ENCODE measurements around the gene TTC31.

The TTC31 gene

DNA sequence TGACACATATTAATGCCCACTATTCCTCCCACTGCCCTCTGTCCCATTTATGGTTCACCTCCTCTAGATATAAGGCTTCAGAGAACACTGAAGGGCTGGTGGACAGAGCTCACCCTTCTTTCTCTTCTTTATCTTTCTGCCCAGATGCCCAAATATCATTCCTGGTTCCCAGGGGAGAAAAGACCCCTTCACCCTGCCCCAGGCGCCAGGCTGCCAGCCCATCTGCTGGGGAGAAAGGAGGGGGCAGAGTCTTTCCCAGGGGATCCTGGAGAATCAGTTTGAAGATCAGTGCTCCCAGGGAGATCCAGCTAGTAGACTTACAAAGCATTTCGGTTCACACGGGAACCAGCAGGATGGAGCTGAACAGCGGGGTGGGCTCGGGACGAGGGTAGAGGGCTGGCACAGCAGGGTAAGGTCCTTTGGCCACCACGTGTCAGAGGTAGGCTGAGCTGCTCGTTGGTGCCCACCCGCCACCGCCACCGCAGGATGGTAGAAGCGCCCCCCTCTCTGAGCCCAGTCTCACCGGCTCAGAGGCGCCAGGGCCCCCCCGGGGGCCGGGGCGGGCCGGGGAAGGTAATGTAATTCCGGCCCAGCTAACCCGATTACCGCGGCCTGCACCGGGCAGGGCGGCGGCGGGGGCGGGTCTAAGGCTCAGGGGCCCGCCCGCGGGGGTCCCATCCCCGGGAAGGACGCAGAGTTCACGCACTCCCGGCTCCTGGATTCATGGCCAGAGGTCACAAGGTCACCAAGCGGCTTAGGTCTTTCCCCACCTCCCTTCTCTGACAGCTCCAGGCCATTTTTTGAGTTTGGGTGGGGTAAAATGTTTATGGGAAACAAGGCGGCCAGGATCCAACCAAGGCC lies 30.1 kb downstream of the TTC31 start:
- Histone ChIP-seq H3K4me1 (ENCODE audit: insufficient read depth, low read length) (peaks cover 6% of the 10 kb centered on the region; the same call in 1 of the 2 replicates), H3K9me3 (ENCODE audit: insufficient read depth, low read depth, low read length) (peaks cover 10% of the 10 kb centered on the region), H3K27ac (ENCODE audit: low read length) (no peak overlapping the region), H3K9ac (ENCODE audit: low read depth, low read length) (no peak overlapping the region), H3K27me3 (ENCODE audit: insufficient read depth, low read length) (peaks cover 100% of the 10 kb centered on the region), H3K4me3 (ENCODE audit: low read length) (peak overlapping the region; percentile 38; the same call in 1 of the 2 replicates), H3K36me3 (ENCODE audit: insufficient read depth, low read depth, low read length) (no peaks in the 10 kb centered on the region)

DNA sequence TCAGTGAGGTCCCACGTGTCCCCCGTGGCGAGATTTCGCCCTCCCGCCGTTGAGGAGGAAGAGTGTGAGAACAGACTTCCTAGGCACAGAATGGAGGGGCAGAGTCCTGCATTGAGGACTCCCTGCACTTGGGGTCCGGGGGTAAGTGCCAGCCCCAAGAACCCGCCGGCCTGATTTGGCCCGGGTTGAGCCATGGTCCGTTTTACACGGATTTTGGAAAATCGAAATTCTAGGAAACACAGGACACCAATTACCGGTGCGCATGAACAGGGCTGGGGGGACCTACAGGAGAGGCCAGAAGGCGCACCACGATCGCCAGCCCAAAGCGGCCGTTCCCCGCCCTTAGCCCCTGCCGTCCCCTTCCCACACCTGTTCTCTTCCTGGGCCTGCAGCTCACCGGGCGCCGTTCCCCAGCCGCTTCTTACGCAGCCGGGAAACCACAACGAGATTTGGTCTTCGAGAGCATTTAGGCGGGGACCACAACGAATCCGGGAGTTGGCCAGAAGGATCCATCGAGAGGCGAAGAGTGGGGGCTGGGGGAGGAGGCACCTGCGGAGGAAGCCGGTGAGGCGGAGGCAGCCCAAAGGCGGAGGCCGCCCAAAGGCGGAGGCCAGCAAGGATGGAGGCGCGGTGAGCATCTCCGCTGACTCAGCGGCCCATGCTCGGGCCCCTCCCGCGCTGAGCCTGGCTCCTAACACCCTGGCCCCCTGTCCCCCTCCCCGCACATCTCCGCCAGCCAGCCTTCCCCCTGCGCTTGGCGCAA lies 30.9 kb downstream of the TTC31 start:
- peak overlapping the region; percentile 38; the same call in 1 of the 2 replicates for H3K4me3 ChIP-seq (ENCODE audit: low read length)
- peaks cover 10% of the 10 kb centered on the region for H3K9me3 ChIP-seq (ENCODE audit: insufficient read depth, low read depth, low read length)
- peaks cover under 1% of the 10 kb centered on the region; the same call in 1 of the 2 replicates for H3K4me1 ChIP-seq (ENCODE audit: insufficient read depth, low read length)
- H3K36me3 ChIP-seq (ENCODE audit: insufficient read depth, low read depth, low read length), result no peaks in the 10 kb centered on the region
- H3K27ac ChIP-seq (ENCODE audit: low read length), result no peak overlapping the region
- peaks cover 100% of the 10 kb centered on the region for H3K27me3 ChIP-seq (ENCODE audit: insufficient read depth, low read length)
- H3K9ac ChIP-seq (ENCODE audit: low read depth, low read length), result no peak overlapping the region

DNA sequence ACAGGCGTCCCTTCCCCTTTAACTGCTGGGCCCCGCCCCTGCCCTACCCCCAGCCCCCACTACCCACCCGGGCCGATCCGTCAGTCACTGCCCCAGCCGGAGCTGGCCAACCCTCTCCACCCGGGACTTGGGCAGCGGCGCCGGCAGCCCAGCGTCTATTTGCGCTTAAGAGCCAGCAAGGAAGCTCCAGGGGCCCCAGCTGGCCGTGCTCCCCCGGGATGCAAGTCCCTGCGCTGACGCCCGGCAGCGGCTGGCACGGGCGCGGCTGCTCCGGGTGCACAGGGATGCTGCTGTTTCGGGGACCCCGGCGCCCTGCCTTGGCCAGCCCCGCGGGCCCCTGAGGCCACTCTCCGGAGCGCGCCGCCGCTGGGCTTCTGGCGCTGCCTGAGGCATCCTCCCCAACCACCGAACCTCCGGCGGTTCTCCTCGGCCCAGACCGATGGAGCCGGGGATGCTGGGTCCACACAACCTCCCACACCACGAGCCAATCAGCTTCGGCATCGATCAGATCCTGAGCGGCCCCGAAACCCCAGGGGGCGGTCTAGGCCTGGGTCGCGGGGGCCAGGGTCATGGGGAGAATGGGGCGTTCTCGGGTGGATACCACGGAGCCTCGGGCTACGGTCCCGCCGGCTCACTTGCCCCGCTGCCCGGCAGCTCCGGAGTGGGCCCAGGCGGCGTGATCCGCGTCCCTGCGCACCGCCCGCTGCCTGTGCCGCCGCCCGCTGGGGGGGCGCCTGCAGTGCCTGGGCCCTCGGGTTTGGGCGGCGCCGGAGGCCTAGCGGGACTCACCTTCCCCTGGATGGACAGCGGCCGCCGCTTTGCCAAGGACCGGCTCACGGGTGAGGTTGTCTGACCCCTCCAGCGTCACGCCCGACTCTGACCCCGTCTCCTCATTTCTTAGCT lies 31.7 kb downstream of the TTC31 start, which contains the start of gene TLX2:
Gene TLX2 (plus strand): TSS at position 83 of the 903 bp plus-strand sequence. CDS start 357 bp downstream, at position 440.
- H3K27ac ChIP-seq (ENCODE audit: low read length), result no peak within 1 kb of the TSS
- H3K4me1 ChIP-seq (ENCODE audit: insufficient read depth, low read length), result no peaks in the 10 kb centered on the region; the same call in 1 of the 2 replicates
- H3K9me3 ChIP-seq (ENCODE audit: insufficient read depth, low read depth, low read length), result peaks cover 10% of the 10 kb centered on the region
- no peaks in the 10 kb centered on the region for H3K36me3 ChIP-seq (ENCODE audit: insufficient read depth, low read depth, low read length)
- H3K9ac ChIP-seq (ENCODE audit: low read depth, low read length), result no peak within 1 kb of the TSS
- peaks cover 100% of the 10 kb centered on the region for H3K27me3 ChIP-seq (ENCODE audit: insufficient read depth, low read length)
- peak within 1 kb of the TSS; percentile 40; the same call in 1 of the 2 replicates for H3K4me3 ChIP-seq (ENCODE audit: low read length)

DNA sequence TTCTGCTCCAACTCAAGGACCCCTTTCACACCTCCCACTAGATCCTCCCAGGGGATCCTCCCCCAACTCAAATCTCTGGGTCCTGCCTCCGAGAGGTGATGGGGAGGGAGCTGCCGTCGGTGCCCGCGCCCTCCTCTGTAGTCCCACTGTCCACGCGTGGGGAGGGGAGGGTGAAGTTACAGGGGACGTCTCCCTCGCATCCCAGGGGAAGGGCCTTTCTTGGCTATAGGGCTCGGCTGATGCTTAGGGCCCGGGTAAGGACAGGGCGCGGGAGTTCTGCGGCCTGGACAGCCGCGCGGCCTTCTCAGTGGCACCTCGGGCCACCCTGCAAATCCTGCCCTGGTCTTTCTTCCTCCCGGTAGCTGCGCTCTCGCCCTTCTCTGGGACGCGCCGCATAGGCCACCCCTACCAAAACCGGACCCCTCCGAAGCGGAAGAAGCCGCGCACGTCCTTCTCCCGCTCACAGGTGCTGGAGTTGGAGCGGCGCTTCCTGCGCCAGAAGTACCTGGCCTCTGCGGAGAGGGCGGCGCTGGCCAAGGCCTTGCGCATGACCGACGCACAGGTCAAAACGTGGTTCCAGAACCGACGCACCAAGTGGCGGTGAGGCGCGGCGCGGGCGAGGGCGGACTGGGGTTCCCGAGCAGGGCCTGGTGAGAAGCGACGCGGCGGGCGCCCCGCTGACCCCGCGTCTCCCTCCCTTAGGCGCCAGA lies 32.5 kb downstream of the TTC31 start:
- Histone ChIP-seq H3K9ac (ENCODE audit: low read depth, low read length) (no peak overlapping the region), H3K9me3 (ENCODE audit: insufficient read depth, low read depth, low read length) (peaks cover 10% of the 10 kb centered on the region), H3K36me3 (ENCODE audit: insufficient read depth, low read depth, low read length) (no peaks in the 10 kb centered on the region), H3K4me3 (ENCODE audit: low read length) (peak overlapping the region; percentile 40; the same call in 1 of the 2 replicates), H3K4me1 (ENCODE audit: insufficient read depth, low read length) (no peaks in the 10 kb centered on the region; the same call in 1 of the 2 replicates), H3K27ac (ENCODE audit: low read length) (no peak overlapping the region), H3K27me3 (ENCODE audit: insufficient read depth, low read length) (peaks cover 100% of the 10 kb centered on the region)

DNA sequence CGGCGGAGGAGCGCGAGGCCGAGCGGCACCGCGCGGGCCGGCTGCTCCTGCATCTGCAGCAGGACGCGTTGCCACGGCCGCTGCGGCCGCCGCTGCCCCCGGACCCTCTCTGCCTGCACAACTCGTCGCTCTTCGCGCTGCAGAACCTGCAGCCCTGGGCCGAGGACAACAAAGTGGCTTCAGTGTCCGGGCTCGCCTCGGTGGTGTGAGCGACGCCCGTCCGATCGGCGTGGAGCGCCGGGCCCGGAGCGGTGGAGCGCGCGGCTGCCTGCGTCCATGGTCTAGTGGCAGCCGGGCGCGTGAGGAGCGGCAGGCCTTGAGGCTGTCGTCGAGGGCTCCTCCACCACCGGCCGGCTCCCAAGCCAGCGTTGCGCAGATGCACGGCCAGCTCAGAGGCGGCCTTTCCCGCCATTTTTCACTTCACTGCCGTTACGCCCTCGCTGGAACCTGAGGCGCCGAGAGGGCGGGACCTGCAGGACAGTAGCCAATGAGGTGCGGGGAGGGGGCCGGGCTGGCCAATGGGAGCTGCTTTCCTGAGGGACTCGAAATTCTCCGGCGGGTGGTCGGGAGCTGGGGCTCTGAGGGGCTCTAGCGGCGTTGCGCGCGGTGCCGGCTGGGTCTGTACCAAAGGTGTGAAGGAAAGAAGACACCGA lies 33.2 kb downstream of the TTC31 start:
- peak overlapping the region; percentile 40; the same call in 1 of the 2 replicates for H3K4me3 ChIP-seq (ENCODE audit: low read length)
- H3K27me3 ChIP-seq (ENCODE audit: insufficient read depth, low read length), result peaks cover 100% of the 10 kb centered on the region
- H3K9me3 ChIP-seq (ENCODE audit: insufficient read depth, low read depth, low read length), result peaks cover 10% of the 10 kb centered on the region
- H3K27ac ChIP-seq (ENCODE audit: low read length), result no peak overlapping the region
- H3K9ac ChIP-seq (ENCODE audit: low read depth, low read length), result no peak overlapping the region
- H3K36me3 ChIP-seq (ENCODE audit: insufficient read depth, low read depth, low read length), result no peaks in the 10 kb centered on the region
- H3K4me1 ChIP-seq (ENCODE audit: insufficient read depth, low read length), result no peaks in the 10 kb centered on the region; the same call in 1 of the 2 replicates

DNA sequence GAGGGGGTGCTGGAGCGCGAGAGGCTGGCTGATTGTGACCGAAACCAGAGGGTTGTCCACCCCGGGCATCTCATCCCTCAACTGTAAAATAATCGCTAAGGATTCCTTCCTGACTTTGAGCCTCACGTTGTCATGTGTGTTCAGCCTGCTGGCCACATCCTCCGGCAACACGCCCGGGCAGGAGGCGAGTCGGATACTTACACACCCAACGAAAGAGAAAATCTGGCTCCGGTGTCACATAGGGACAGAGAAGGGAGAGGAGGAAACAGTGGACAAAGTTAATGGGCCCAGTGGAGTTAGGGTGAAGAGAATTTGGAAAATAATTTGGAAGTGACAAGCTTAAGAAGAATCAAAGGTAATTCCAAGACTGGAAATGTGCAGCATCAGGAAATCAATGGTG lies 33.8 kb downstream of the TTC31 start:
- H3K9ac ChIP-seq (ENCODE audit: low read depth, low read length), result no peak overlapping the region
- H3K9me3 ChIP-seq (ENCODE audit: insufficient read depth, low read depth, low read length), result peaks cover 10% of the 10 kb centered on the region
- peaks cover 100% of the 10 kb centered on the region for H3K27me3 ChIP-seq (ENCODE audit: insufficient read depth, low read length)
- no peaks in the 10 kb centered on the region for H3K36me3 ChIP-seq (ENCODE audit: insufficient read depth, low read depth, low read length)
- H3K27ac ChIP-seq (ENCODE audit: low read length), result no peak overlapping the region
- no peak overlapping the region for H3K4me3 ChIP-seq (ENCODE audit: low read length)
- H3K4me1 ChIP-seq (ENCODE audit: insufficient read depth, low read length), result no peaks in the 10 kb centered on the region; the same call in 1 of the 2 replicates

DNA sequence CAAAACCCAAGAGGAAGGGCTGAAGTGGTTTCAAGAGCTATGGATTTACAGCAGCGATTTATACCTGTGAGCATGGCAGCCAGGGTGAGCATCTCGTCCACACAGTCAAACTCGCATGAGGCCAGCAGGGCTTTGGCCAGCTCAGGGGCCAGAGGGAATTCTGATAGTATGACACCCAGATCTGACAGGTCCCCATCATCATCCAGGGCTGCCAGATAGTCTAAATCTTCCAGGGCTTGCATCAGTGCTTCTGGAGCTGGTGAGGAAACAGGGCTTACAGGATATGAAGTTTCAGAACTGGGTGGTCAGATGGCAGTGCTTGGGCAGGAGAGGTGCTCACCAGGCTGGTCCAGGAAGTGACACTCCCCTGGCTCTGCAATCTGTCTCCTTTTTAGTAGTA lies 39.6 kb downstream of the TTC31 start:
- Histone ChIP-seq H3K9ac (ENCODE audit: low read depth, low read length) (no peak overlapping the region), H3K27ac (ENCODE audit: low read length) (no peak overlapping the region), H3K9me3 (ENCODE audit: insufficient read depth, low read depth, low read length) (no peaks in the 10 kb centered on the region), H3K36me3 (ENCODE audit: insufficient read depth, low read depth, low read length) (peaks cover 18% of the 10 kb centered on the region), H3K4me3 (ENCODE audit: low read length) (no peak overlapping the region), H3K4me1 (ENCODE audit: insufficient read depth, low read length) (no peaks in the 10 kb centered on the region), H3K27me3 (ENCODE audit: insufficient read depth, low read length) (peaks cover 63% of the 10 kb centered on the region)

DNA sequence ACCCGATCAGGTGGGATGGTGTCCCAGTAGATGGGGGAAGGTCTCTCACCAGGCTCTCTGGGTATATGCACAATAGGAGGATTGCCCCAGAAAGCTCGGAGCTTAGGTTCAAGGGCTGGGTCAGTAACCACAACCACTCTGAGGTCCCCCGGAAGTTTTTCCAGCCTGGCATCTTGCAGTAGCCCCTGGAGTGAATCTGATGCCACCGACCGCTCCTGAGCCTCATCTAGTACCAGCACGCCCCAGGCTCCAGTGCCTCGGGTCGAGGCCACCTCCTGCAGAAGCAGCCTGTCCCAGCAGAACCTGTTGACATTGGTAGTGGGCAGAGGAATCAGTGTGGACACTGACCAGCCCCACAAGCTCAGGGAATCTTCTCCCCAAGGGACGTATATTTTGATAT lies 41.1 kb downstream of the TTC31 start:
- no peaks in the 10 kb centered on the region for H3K4me1 ChIP-seq (ENCODE audit: insufficient read depth, low read length)
- H3K4me3 ChIP-seq (ENCODE audit: low read length), result no peak overlapping the region
- H3K27ac ChIP-seq (ENCODE audit: low read length), result no peak overlapping the region
- peaks cover 26% of the 10 kb centered on the region for H3K36me3 ChIP-seq (ENCODE audit: insufficient read depth, low read depth, low read length)
- H3K9ac ChIP-seq (ENCODE audit: low read depth, low read length), result no peak overlapping the region
- H3K9me3 ChIP-seq (ENCODE audit: insufficient read depth, low read depth, low read length), result no peaks in the 10 kb centered on the region
- peaks cover 48% of the 10 kb centered on the region for H3K27me3 ChIP-seq (ENCODE audit: insufficient read depth, low read length)

DNA sequence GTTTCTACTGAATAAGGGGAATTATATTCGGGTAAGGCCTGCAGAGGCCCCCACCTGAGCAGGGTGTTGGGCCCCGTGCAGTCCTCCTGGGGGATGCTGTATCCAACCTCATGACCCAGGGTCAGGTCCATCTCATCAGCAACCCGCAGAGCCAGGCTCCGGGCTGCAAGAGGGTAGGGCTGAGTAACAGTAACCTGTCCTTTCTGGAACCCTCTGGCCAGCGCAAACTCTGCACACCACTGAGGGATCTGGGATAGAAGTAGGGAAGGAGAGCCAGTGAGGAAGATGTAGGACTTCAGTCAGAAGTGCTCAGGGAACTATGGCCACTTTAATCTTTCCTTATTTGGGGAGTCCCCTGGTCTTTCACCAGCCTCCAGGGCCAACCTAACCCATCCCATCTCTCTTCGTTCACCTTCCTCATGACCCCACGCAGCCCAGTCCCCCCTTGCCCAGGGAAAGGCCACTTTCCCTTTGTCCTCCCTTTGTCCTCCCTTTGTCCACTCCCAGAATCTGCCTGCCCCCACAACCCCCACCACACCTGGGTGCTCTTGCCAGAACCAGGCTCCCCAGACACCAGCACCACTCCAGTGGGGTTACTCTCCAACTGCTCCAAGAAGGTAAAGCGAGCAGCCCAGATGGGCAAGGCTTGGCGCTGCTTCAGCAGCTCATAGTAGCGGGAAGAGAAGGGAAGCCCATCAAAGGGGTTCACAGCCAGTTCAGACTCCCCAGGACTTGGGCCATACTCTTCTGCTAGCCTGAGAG lies 42.3 kb downstream of the TTC31 start:
- Histone ChIP-seq H3K4me3 (ENCODE audit: low read length) (no peak overlapping the region), H3K9me3 (ENCODE audit: insufficient read depth, low read depth, low read length) (no peaks in the 10 kb centered on the region), H3K36me3 (ENCODE audit: insufficient read depth, low read depth, low read length) (peaks cover 26% of the 10 kb centered on the region), H3K4me1 (ENCODE audit: insufficient read depth, low read length) (no peaks in the 10 kb centered on the region), H3K9ac (ENCODE audit: low read depth, low read length) (no peak overlapping the region), H3K27ac (ENCODE audit: low read length) (no peak overlapping the region), H3K27me3 (ENCODE audit: insufficient read depth, low read length) (peaks cover 37% of the 10 kb centered on the region)
